OCI-LY3 (cell line): ENCODE results near the gene CLEC20A.

ENCODE experiments used
- H2AFZ ChIP-seq: fragments of 200-600, 300-600 bp; shearing (Covaris generic); 2 replicates; pipeline ENCODE4 v1.6.0; 2014; ENCODE audit warnings: antibody characterized with exemption, low read depth, low read length
- H3K27ac ChIP-seq: fragments of 200-600, 300-600 bp; sonication (generic); 2 replicates; pipeline ENCODE4 v1.5.1; 2014; ENCODE audit warnings: mild to moderate bottlenecking, low read length, moderate library complexity, mixed read lengths
- H3K27me3 ChIP-seq: fragments of 200-600, 300-600 bp; sonication (generic); 2 replicates; pipeline ENCODE4 v1.6.1; 2014; ENCODE audit warnings: low read depth, low read length, mixed read lengths
- H3K36me3 ChIP-seq: fragments of 200-600, 300-600 bp; sonication (generic); replicated peaks from 2 replicates; pipeline ENCODE3; 2014; ENCODE audit warnings: low read depth, low read length, mixed read lengths
- H3K4me1 ChIP-seq: fragments of 300-600, 200-600 bp; sonication (generic); 2 replicates; pipeline ENCODE4 v1.6.1; 2014; ENCODE audit warnings: low read length, mixed read lengths
- H3K4me2 ChIP-seq: fragments of 200-600, 300-600 bp; sonication (generic); 2 replicates; pipeline ENCODE4 v1.6.1; 2014; ENCODE audit warnings: low read length, mixed read lengths
- H3K4me3 ChIP-seq: fragments of 300-600, 200-600 bp; sonication (generic); 2 replicates; pipeline ENCODE4 v1.5.1; 2014; ENCODE audit warnings: antibody characterized with exemption, mild to moderate bottlenecking, low read length, moderate library complexity
- H3K79me2 ChIP-seq: fragments of 300-600, 200-600 bp; shearing (Covaris generic); 2 replicates; pipeline ENCODE4 v1.6.1; 2014; ENCODE audit warnings: mild to moderate bottlenecking, low read length, mixed read lengths
- H3K9ac ChIP-seq: fragments of 300-600, 200-600 bp; shearing (Covaris generic); 2 replicates; pipeline ENCODE4 v1.6.0; 2014; ENCODE audit warnings: mild to moderate bottlenecking, low read length, moderate library complexity
- H3K9me3 ChIP-seq: fragments of 200-600, 300-600 bp; shearing (Covaris generic); 2 replicates; pipeline ENCODE4 v1.6.1; 2014; ENCODE audit warnings: low read length, mixed read lengths; ENCODE audit not compliant: insufficient read depth
- H4K20me1 ChIP-seq: fragments of 200-600, 300-600 bp; sonication (generic); 2 replicates; pipeline ENCODE4 v1.6.1; 2016; ENCODE audit warnings: low read length, mixed read lengths; ENCODE audit not compliant: insufficient read depth
- CTCF ChIP-seq: fragments of 200-600, 300-600 bp; sonication (generic); IDR thresholded peaks from 2 replicates; pipeline ENCODE4 v1.5.1; 2014; ENCODE audit warnings: antibody characterized with exemption, low read length, low read depth
- EZH2phosphoT487 ChIP-seq: fragments of 200-600 bp; shearing (Covaris generic); IDR thresholded peaks from 2 replicates; pipeline ENCODE4 v1.6.1; 2018; ENCODE audit warnings: antibody characterized with exemption, mixed run types, low read depth

CLEC20A gene

GRCh38 chr1:178486100-178487069, 10.4 kb downstream of the CLEC20A start:
- no peaks in the 10 kb centered on the region for H3K9me3 ChIP-seq
- TF ChIP-seq EZH2phosphoT487 (no peak), CTCF (no peak)
- H3K4me2 ChIP-seq = no peak overlapping the region
- no peaks in the 10 kb centered on the region for H3K79me2 ChIP-seq
- H3K9ac ChIP-seq = no peak overlapping the region
- H3K4me1 ChIP-seq = peaks cover 7% of the 10 kb centered on the region
- H2AFZ ChIP-seq = no peak overlapping the region
- no peak overlapping the region for H3K27ac ChIP-seq
- H3K4me3 ChIP-seq = no peak overlapping the region
- no peaks in the 10 kb centered on the region for H3K36me3 ChIP-seq
- H4K20me1 ChIP-seq = no peaks in the 10 kb centered on the region
- H3K27me3 ChIP-seq = no peaks in the 10 kb centered on the region

- Histone ChIP-seq H3K79me2 (no peaks in the 10 kb centered on the region), H3K4me3 (no peak overlapping the region), H3K27ac (no peak overlapping the region), H3K27me3 (no peaks in the 10 kb centered on the region), H3K36me3 (no peaks in the 10 kb centered on the region), H2AFZ (no peak overlapping the region), H3K9ac (no peak overlapping the region), H3K9me3 (no peaks in the 10 kb centered on the region), H3K4me2 (no peak overlapping the region), H4K20me1 (no peaks in the 10 kb centered on the region), H3K4me1 (peaks cover 7% of the 10 kb centered on the region)
- TF ChIP-seq CTCF = no peak
- TF ChIP-seq EZH2phosphoT487 = no peak
These were observed 11.2 kb downstream of the CLEC20A start for GRCh38 chr1:178485541-178485981.

- no peak overlapping the region for H3K4me2 ChIP-seq
- TF ChIP-seq CTCF = no peak
- no peak for TF ChIP-seq EZH2phosphoT487
These were observed 12.0 kb downstream of the CLEC20A start for GRCh38 chr1:178484698-178485225.

DNA sequence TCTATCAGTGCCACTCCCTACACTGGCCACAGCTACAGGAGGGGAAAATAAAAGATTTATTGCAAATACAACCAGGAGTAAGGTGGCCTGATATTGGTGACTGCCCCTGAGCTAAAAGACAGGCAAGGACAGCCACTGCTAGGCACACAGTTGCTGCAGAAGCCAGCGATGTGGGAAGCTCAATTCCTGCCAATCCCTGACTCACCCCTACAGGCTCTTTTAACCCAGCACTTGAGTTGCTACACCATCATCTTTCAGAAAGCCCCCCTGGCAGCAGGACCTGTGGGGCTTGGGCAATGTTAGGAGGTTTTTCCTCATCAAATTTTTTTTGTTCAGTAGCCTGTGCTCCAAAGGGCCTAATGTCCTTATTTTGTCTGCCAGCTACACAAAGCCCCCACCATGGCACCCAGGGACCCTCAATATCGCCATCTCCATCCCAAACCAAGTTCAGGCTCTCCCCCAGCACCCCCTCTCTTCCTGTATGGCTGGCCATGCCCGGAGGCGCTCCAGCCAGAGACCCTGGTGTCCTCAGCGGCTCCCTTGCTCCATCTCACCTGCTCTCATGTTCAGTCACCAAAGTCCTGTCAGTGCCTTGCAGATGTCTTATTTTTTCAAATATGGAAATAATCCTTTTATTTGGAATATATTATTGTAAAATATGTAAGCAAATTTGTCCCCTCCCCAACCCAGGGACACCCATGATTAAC, 13.4 kb downstream of the CLEC20A start:
- no peak overlapping the region for H3K4me3 ChIP-seq

More at GRCh38 chr1:178484698-178485225, 12.0 kb downstream of the CLEC20A start:
- Histone ChIP-seq H3K9me3 (no peaks in the 10 kb centered on the region), H2AFZ (no peak overlapping the region), H3K27ac (no peak overlapping the region), H3K4me1 (peaks cover 7% of the 10 kb centered on the region), H3K79me2 (no peaks in the 10 kb centered on the region), H3K27me3 (no peaks in the 10 kb centered on the region), H4K20me1 (no peaks in the 10 kb centered on the region), H3K36me3 (no peaks in the 10 kb centered on the region), H3K4me3 (no peak overlapping the region), H3K9ac (no peak overlapping the region)

More for the DNA sequence above, 13.4 kb downstream of the CLEC20A start:
- no peak for TF ChIP-seq CTCF
- TF ChIP-seq EZH2phosphoT487 = no peak
- no peaks in the 10 kb centered on the region for H3K9me3 ChIP-seq
- no peaks in the 10 kb centered on the region for H3K79me2 ChIP-seq
- no peaks in the 10 kb centered on the region for H3K36me3 ChIP-seq
- H3K9ac ChIP-seq = no peak overlapping the region
- no peaks in the 10 kb centered on the region for H4K20me1 ChIP-seq
- H3K27ac ChIP-seq = no peak overlapping the region
- H3K4me2 ChIP-seq = no peak overlapping the region
- H3K27me3 ChIP-seq = no peaks in the 10 kb centered on the region
- peaks cover 7% of the 10 kb centered on the region for H3K4me1 ChIP-seq
- H2AFZ ChIP-seq = no peak overlapping the region
